ENCODE measurements around the gene KMT2E. TPM values are rescaled to one million over a fixed set of nuclear protein-coding genes. Genes with fewer than 3 reads are reported as not detected.

KMT2E gene
- total and polyA plus RNA-seq, 2 donors (not counting 3 experiments of a cell fraction or from before 2014, with no cell fraction given), result 19.0 to 74.8 TPM

DNA sequence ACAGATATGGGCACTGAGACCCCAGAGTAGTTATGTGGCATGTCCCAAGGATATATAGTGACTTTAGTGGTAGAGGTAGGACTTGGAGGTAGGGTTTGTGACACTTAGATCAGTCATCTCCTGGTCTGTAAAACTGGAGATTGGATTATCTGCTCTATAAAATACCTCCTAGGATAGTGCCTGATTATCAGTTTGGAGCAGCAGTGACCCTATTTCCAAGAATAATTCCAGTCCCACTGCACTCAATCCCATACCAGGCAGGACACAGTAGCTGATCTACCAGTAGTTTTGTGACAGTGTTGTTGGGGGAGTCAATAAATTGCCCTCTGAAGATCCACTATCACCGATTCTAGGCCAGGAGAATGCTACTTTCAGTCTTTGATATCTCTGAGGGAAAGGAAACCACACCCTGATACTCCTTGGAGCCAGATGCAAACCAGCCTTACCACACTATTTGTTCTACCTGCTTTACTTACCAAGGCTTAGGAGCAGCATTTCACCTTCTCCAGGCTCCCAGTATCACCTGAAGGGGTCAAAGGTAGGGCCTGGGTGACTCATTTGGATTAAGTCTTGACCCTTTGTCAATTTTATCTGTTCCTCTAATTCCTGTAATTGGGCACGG, 30.6 kb downstream of the KMT2E start:
- dilution Hi-C loops (cut with MboI; ENCODE audit: extremely low pct_ligation_motif_present, low sequenced_read_pairs), result no loop called here
- Histone ChIP-seq H3K9ac (replicated peaks; ENCODE audit: extremely low read depth, insufficient read depth, low read length) (no peak overlapping the region), H3K36me3 (ENCODE audit: control insufficient read depth in 2 of 2, extremely low read depth in 1 of 2, insufficient read depth in 2 of 2, low read length in 2 of 2) (peaks cover 18 to 35% of the 10 kb centered on the region in 2 experiments), H3K27me3 (ENCODE audit: control insufficient read depth in 2 of 2, insufficient read depth in 2 of 2, low read length in 2 of 2) (no peaks in the 10 kb centered on the region), H3K9me3 (replicated peaks; ENCODE audit: control insufficient read depth, insufficient read depth, low read length) (no peaks in the 10 kb centered on the region), H4K20me1 (replicated peaks; ENCODE audit: control insufficient read depth, extremely low read depth, insufficient read depth, low read length) (peaks cover 6% of the 10 kb centered on the region), H3K4me2 (ENCODE audit: insufficient read depth, low read length) (no peak overlapping the region), H3K4me3 (replicated peaks in 1 of 3; ENCODE audit: insufficient read depth in 1 of 3, low read depth in 1 of 3, low read length in 3 of 3) (no peak overlapping the region), H3K9me1 (replicated peaks; ENCODE audit: control insufficient read depth, extremely low read depth, insufficient read depth, low read length) (no peaks in the 10 kb centered on the region), H2AFZ (ENCODE audit: low read depth, low read length) (no peak overlapping the region), H3K4me1 (ENCODE audit: control insufficient read depth, extremely low read depth, insufficient read depth, low read length) (no peaks in the 10 kb centered on the region), H3K79me2 (ENCODE audit: control insufficient read depth, insufficient read depth, low read length) (peaks cover 73% of the 10 kb centered on the region), H3K27ac (ENCODE audit: insufficient read depth, low read depth, low read length) (no peak overlapping the region)
- BruUV-seq (replicated peaks), result no TSS peak
- TF ChIP-seq POLR2AphosphoS5 (IDR thresholded peaks at IDR 0.05; ENCODE audit: insufficient read depth, low read depth, low read length) (no peak), POLR2A (IDR thresholded peaks at IDR 0.05; ENCODE audit: low read depth, low read length) (no peak), JUN (IDR thresholded peaks at IDR 0.05; ENCODE audit: borderline replicate concordance, insufficient read depth, insufficient read length, low read depth) (no peak), FOS (IDR thresholded peaks at IDR 0.05; ENCODE audit: borderline replicate concordance, insufficient read depth, low read length) (no peak), GATA2 (IDR thresholded peaks at IDR 0.05; ENCODE audit: insufficient read depth, insufficient read length, low read depth, low read length) (no peak), MYC (IDR thresholded peaks at IDR 0.05; ENCODE audit: low read depth, low read length) (no peak)
- TF ChIP-seq, protein P1, sequence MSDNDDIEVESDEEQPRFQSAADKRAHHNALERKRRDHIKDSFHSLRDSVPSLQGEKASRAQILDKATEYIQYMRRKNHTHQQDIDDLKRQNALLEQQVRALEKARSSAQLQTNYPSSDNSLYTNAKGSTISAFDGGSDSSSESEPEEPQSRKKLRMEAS (IDR thresholded peaks at IDR 0.05; ENCODE audit: insufficient read depth, insufficient read length), result no peak
- no peak for FAIRE-seq
- POLR2A ChIA-PET, result no interaction called here
- intact Hi-C loops (cut with micrococcal nuclease), result no loop called here
- DNase-seq (ENCODE audit: low read depth, low spot score), result no peak
- CTCF ChIA-PET, result no interaction called here

DNA sequence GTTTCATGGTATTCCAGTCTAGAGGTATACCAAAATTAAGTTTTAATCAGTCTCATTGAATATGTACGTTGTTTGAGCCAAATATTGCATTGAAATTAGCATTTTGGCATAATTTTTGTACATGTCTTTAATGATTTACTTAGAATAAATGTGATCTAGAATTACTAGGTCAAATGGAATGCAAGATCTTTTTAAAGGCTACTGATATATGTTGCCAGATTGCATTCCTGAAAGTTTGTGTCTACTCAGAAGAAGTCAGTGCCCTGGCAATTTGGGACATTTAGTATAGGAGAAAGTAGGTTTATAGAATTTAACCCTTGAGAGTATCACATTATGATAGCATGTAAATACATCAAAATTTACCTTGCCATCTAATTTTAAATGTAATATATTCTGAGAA, 32.4 kb downstream of the KMT2E start:
- H3K9me3 ChIP-seq (replicated peaks; ENCODE audit: control insufficient read depth, insufficient read depth, low read length), result no peaks in the 10 kb centered on the region
- ChIA-PET CTCF (interaction anchor here (1.2 to 4.4 kb wide), 2 partner anchors 33 to 65 kb away, joined by 3 to 17 read pairs; no protein-coding TSS in a partner anchor), POLR2A (no interaction called here)
- H2AFZ ChIP-seq (ENCODE audit: low read depth, low read length), result no peak overlapping the region
- H3K27me3 ChIP-seq (ENCODE audit: control insufficient read depth in 2 of 2, insufficient read depth in 2 of 2, low read length in 2 of 2), result no peaks in the 10 kb centered on the region
- H3K79me2 ChIP-seq (ENCODE audit: control insufficient read depth, insufficient read depth, low read length), result peaks cover 69% of the 10 kb centered on the region
- H3K4me1 ChIP-seq (ENCODE audit: control insufficient read depth, extremely low read depth, insufficient read depth, low read length), result no peaks in the 10 kb centered on the region
- no peak overlapping the region for H3K9ac ChIP-seq (replicated peaks; ENCODE audit: extremely low read depth, insufficient read depth, low read length)
- FAIRE-seq, result no peak
- H3K9me1 ChIP-seq (replicated peaks; ENCODE audit: control insufficient read depth, extremely low read depth, insufficient read depth, low read length), result no peaks in the 10 kb centered on the region
- peaks cover 6% of the 10 kb centered on the region for H4K20me1 ChIP-seq (replicated peaks; ENCODE audit: control insufficient read depth, extremely low read depth, insufficient read depth, low read length)
- H3K27ac ChIP-seq (ENCODE audit: insufficient read depth, low read depth, low read length), result no peak overlapping the region
- TF ChIP-seq, protein P2, sequence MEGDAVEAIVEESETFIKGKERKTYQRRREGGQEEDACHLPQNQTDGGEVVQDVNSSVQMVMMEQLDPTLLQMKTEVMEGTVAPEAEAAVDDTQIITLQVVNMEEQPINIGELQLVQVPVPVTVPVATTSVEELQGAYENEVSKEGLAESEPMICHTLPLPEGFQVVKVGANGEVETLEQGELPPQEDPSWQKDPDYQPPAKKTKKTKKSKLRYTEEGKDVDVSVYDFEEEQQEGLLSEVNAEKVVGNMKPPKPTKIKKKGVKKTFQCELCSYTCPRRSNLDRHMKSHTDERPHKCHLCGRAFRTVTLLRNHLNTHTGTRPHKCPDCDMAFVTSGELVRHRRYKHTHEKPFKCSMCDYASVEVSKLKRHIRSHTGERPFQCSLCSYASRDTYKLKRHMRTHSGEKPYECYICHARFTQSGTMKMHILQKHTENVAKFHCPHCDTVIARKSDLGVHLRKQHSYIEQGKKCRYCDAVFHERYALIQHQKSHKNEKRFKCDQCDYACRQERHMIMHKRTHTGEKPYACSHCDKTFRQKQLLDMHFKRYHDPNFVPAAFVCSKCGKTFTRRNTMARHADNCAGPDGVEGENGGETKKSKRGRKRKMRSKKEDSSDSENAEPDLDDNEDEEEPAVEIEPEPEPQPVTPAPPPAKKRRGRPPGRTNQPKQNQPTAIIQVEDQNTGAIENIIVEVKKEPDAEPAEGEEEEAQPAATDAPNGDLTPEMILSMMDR (IDR thresholded peaks at IDR 0.05; ENCODE audit: extremely low read depth in 1 of 2, insufficient read depth in 1 of 2, low read depth in 1 of 2, low read length in 2 of 2), result no peak
- TF ChIP-seq JUN (IDR thresholded peaks at IDR 0.05; ENCODE audit: borderline replicate concordance, insufficient read depth, insufficient read length, low read depth) (no peak), EZH2 (IDR thresholded peaks at IDR 0.05; ENCODE audit: borderline replicate concordance, low read depth, low read length, severe bottlenecking) (no peak), POLR2A (IDR thresholded peaks at IDR 0.05; ENCODE audit: low read depth, low read length) (no peak), FOS (IDR thresholded peaks at IDR 0.05; ENCODE audit: borderline replicate concordance, insufficient read depth, low read length) (no peak), GATA2 (IDR thresholded peaks at IDR 0.05; ENCODE audit: insufficient read depth, insufficient read length, low read depth, low read length) (no peak), POLR2AphosphoS5 (IDR thresholded peaks at IDR 0.05; ENCODE audit: insufficient read depth, low read depth, low read length) (no peak), MYC (IDR thresholded peaks at IDR 0.05; ENCODE audit: low read depth, low read length) (no peak)
- TF ChIP-seq, protein P1 (IDR thresholded peaks at IDR 0.05; ENCODE audit: insufficient read depth, insufficient read length), result no peak
- DNase-seq (ENCODE audit: low read depth, low spot score), result no peak
- intact Hi-C loops (cut with micrococcal nuclease), result no loop called here
- H3K4me3 ChIP-seq (replicated peaks in 1 of 3; ENCODE audit: insufficient read depth in 1 of 3, low read depth in 1 of 3, low read length in 3 of 3), result no peak overlapping the region
- dilution Hi-C loops (cut with MboI; ENCODE audit: extremely low pct_ligation_motif_present, low sequenced_read_pairs), result no loop called here
- H3K36me3 ChIP-seq (ENCODE audit: control insufficient read depth in 2 of 2, extremely low read depth in 1 of 2, insufficient read depth in 2 of 2, low read length in 2 of 2), result peaks cover 16 to 33% of the 10 kb centered on the region in 2 experiments
- no peak overlapping the region for H3K4me2 ChIP-seq (ENCODE audit: insufficient read depth, low read length)
- no TSS peak for BruUV-seq (replicated peaks)

Measured in endothelial cell of umbilical vein (primary cell).